ENCODE measurements around the gene IL17F.

IL17F gene

DNA sequence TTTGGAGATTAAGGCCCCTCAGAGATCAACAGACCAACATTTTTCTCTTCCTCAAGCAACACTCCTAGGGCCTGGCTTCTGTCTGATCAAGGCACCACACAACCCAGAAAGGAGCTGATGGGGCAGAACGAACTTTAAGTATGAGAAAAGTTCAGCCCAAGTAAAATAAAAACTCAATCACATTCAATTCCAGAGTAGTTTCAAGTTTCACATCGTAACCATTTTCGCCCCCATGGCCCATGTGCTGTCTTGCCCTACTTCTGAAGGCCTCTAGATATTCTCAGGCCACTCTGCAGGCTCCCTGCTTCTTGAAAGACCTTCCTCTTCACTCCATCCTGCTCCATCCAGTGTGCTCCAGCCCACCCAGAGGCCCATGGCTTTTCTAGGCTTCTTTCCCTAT, 53.9 kb downstream of the IL17F start:
- no peak for DNase-seq (ENCODE audit: low read depth in 2 of 2)

GRCh38 chr6:52189974-52190373, 54.3 kb downstream of the IL17F start:
- no peak for DNase-seq (ENCODE audit: low read depth in 2 of 2)

DNA sequence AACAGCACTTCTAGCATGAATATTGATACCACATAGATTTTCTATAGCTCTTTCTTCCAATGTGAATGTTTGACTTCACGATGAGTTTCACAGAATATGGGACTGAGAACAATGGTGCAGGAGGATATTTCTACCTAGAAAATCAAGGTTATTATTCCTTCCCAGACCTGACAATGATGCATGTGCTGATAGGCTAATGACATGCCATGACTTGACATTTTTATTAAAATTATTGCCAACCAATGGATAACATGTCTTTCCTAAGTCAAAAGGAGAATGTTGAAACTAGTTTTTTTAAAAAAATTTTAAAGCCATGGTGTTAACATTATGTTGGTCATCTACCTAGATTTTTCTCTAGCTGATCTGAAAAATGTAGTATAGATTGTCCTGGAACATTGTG, 57.2 kb downstream of the IL17F start:
- DNase-seq (ENCODE audit: low read depth in 2 of 2): no peak

All from stimulated activated CD8-positive, alpha-beta memory T cell treated with anti-CD3 and anti-CD28 coated beads, Interleukin-15, amount 100 ng/mL, for 4 hours (primary cell).